Activated CD4-positive, alpha-beta T cell treated with anti-CD3 and anti-CD28 coated beads, Interleukin-2, amount 50 U/mL, for 24 hours (primary cell): ENCODE results near the gene PLCXD1.
"Not testable (repeated sequence)": the region's sequence is repeated elsewhere in the genome, so short reads cannot be mapped to it uniquely, and the experiment has no call there.

Experiments used
- DNase-seq, 2 donors: peaks; one replicate each; pipeline ENCODE4 v3.0.0-alpha.2; 2020; ENCODE audit warnings: low read depth in 1 of 2, low spot score in 1 of 2

The PLCXD1 gene

DNA sequence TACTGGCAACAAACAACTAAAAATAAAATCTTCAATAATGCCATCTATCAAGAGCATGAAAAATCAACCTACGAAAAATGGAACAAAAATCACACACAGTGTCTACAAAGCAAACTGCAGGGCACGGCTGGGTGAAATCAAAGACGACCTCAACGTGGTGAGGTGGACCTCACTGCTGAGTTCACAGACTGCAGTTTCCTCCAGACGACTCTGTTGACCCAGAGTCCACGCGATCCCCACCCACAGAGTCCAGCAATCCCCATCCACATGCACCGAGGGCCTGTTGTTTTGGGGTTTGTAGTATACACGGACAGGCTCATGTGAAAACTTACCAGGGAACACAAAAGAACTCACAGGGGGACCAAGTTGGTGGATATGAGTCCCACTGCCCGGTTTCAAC, 68.5 kb downstream of the PLCXD1 start:
- no peak for DNase-seq

DNA sequence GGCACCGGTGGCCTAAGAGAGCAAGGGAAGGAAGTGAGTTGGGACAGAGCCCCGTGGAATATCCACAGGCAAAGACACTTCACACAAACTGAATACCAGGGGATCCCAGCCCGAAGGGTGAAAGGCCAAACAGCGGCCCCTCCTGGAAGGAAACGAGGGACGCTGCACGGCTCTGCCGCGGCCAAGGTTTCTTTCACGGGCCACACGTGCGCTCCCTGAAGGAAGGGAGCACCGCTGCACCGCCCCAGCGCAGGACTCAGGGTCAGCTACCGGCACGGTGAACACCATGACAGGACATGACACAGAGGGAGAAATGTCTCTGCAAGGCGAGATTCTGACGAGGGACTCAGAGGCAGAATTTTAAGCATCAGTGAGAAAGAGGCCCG, 69.0 kb downstream of the PLCXD1 start:
- no peak for DNase-seq

DNA sequence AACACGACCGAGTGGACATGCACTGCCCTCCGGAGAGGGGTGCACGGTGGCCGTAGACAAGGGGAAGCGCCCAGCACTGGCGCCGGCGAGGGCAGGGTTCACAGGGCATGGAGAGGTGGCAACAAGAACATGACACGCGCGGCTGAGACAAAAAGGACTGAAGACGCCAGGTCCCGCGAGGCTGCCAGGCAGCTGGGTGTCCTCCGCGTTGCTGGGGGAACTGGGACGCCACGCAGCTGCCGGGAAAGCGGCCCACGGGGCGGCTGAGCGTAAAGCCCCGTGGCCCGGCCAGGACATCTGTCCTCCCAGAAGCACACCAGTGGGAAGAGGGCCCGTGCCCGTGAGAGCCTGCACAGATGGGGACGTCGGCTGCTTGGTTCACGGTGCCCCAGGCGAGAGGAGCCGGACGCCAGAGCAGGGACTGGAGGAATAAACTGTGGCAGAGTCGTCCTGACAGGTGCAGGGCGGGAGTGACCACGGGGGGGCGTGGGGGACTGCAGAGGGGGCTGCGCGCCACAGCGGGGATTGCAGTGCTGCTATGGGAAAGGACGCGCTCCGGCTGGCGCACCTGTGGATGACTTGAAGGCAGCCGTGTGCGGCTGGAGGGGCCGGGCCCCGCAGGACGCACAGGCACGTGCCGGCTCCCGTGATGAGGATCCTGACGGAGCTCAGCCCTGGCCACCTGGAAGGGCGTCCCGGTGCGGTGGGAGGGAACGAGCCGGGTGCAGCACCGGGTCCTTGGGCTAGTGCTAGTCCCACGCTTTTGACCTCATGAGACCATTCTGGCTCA, 69.5 kb downstream of the PLCXD1 start:
- DNase-seq: no peak

DNA sequence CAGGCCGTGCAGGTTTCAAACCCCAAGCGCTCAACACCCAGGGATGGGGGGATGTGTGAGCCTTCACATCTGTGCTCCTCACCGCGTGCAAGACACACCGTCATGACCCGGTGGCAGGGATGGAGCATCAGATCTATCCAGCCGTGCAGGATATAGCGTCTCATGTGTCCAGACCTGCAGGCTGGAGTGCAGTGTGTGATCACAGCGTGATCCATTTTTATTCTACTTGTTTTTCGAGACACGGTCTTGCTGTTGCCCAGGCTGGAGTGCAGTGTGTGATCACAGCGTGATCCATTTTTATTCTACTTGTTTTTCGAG, 70.1 kb downstream of the PLCXD1 start:
- DNase-seq: not testable (repeated sequence)

DNA sequence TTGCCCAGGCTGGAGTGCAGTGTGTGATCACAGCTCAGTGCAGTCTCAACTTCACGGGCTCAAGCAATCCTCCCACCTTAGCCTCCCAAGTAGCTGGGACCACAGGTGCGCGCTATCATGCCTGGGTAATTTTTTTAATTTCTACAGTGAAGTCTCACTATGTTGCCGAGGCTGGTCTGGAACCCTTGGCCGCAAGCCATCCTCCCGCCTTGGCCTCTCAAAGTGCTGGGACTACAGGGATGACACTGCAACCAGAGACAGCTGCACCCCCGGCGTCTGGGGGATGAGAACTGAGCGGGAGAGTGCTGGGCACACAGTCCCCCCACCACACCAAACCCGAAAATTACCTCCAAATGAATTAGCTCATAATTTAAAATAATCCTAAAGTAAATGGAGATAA, 70.6 kb downstream of the PLCXD1 start:
- no peak for DNase-seq

DNA sequence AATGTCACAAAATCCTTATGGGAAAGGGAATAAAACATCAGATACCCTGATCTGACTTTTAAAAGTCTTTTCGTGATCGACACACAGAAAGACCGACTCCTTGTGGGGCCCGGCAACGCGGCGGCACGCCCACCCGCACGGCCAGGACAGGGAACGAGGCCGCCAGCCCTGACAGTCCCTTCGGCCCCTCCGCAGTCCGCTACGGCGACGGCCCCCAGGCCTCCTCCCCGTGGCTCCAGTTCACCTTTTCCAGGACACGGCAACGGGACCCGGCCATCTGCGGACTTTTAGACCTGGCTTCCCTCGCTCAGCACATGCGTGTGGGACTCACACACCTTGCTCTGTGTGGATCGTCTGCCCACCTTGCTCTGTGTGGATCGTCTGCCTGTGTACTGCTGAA, 71.0 kb downstream of the PLCXD1 start:
- no peak for DNase-seq

DNA sequence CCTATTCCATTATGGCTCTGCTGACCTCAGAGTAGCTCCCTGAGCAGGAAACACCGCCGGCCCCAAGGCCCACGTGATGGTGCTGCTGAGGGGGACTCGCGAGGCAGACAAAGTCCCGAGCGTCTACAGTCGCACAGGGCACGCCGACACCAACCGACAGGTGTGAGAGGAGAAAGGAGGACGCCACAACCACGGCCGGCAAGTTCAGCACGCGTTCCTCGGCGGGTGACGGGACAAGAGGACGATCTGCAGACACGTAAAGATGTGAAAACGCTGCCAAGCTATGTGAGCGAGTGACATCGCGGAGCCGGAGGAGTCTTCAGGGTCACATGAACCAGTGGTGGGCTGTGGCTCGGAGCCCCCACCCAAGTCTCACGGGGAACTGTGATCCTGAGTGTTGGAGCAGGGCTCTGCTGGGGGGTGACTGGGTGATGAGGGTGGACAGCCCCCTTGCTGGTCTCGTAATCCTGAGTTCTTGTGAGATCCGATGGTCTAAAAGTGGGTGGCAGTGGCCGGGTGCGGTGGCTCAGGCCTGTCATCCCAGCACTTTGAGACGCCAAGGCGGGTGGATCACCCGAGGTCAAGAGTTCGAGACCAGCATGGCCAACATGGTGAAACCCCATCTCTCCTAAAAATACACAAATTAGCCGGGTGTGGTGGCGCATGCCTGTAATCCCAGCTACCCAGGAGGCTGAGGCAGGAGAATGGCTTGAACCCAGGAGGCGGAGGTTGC, 71.6 kb downstream of the PLCXD1 start:
- no peak for DNase-seq
